Activated CD4-positive, alpha-beta memory T cell treated with anti-CD3 and anti-CD28 coated beads for 36 hours (primary cell): ENCODE measurements around the gene CHMP2A. TPM values are rescaled to one million over a fixed set of nuclear protein-coding genes. Genes with fewer than 3 reads are reported as not detected.
"Not testable (repeated sequence)": the region's sequence is repeated elsewhere in the genome, so short reads cannot be mapped to it uniquely, and the experiment has no call there.

ENCODE experiments used
- CTCF ChIA-PET: fragments of 350-600 bp; sonication (Branson Sonifier 250); formaldehyde crosslinking; loops from one replicate; lab custom pipeline; 2021; ENCODE audit warnings: antibody characterized with exemption, inconsistent platforms; lab: Charles Lee
- POLR2A ChIA-PET: fragments of 350-600 bp; sonication (Branson Sonifier 250); formaldehyde crosslinking; loops from one replicate; lab custom pipeline; 2021; ENCODE audit warnings: antibody characterized with exemption; lab: Charles Lee
- DNase-seq: peaks from one replicate; pipeline ENCODE4 v3.0.0-alpha.2; 2020
- H3K27ac Mint-ChIP-seq: one replicate; pipeline ENCODE4 v1.8.0; 2021; ENCODE audit warnings: mixed read lengths
- H3K27me3 Mint-ChIP-seq: one replicate; pipeline ENCODE4 v1.8.0; 2021; ENCODE audit warnings: mixed read lengths
- H3K36me3 Mint-ChIP-seq: one replicate; pipeline ENCODE4 v1.8.0; 2021; ENCODE audit warnings: mixed read lengths
- H3K4me1 Mint-ChIP-seq: one replicate; pipeline ENCODE4 v1.8.0; 2021; ENCODE audit warnings: low read depth, mixed read lengths
- H3K4me3 Mint-ChIP-seq: one replicate; pipeline ENCODE4 v1.8.0; 2021; ENCODE audit warnings: mild to moderate bottlenecking, mixed read lengths
- H3K9me3 Mint-ChIP-seq: one replicate; pipeline ENCODE4 v1.8.0; 2021; ENCODE audit warnings: mixed read lengths
- intact Hi-C: fragments of 100-400 bp; cut with micrococcal nuclease; formaldehyde crosslinking; loops from one replicate; pipeline ENCODE4 v1.15.1; 2023
- microRNA-seq: library from miRNA; unstranded; fragments of <30 nt; microRNA quantifications from one replicate; pipeline ENCODE4 v1.2.0, GENCODE V29; 2022; ENCODE audit warnings: borderline number of aligned reads, borderline microRNAs expressed, borderline replicate concordance
- total RNA-seq, 2 experiments: library from RNA; stranded (reverse); gene quantifications; one replicate each; pipeline ENCODE4 v1.2.3, GENCODE V29; 2021

The CHMP2A gene
- total RNA-seq, 2 experiments from 2014 or later, result 120 to 122 TPM

- Mint-ChIP-seq H3K4me1 (peaks cover 26% of the 10 kb centered on the region), H3K4me3 (peak overlapping the region; percentile 83), H3K27ac (peak overlapping the region; percentile 91), H3K36me3 (peaks cover 15% of the 10 kb centered on the region), H3K9me3 (no peaks in the 10 kb centered on the region), H3K27me3 (no peaks in the 10 kb centered on the region)
- POLR2A ChIA-PET, result interaction anchor here (0.6 to 1.5 kb wide), 7 partner anchors 18 to 67 kb away, joined by 3 to 14 read pairs (median 4); partner anchors contain the start of gene TRIM28
- CTCF ChIA-PET, result interaction anchor here (0.6 to 2.5 kb wide), 36 partner anchors 10 to 295 kb away, joined by 3 to 43 read pairs (median 4); partner anchors contain the start of genes CHMP2A, MZF1, RNF225 and TRIM28
- DNase-seq, result peak; percentile 98
- intact Hi-C loops, result loop anchor here (1.0 kb wide), 2 partner anchors 15 to 30 kb away; partner anchors contain the start of gene TRIM28
These were observed 41.0 kb downstream of the CHMP2A start for GRCh38 chr19:58513694-58514563.

GRCh38 chr19:58513213-58513693 lies 41.7 kb downstream of the CHMP2A start:
- POLR2A ChIA-PET, result interaction anchor here (0.6 to 1.5 kb wide), 7 partner anchors 17 to 68 kb away, joined by 3 to 14 read pairs (median 4); partner anchors contain the start of gene TRIM28
- intact Hi-C loops, result no loop called here
- no peak for DNase-seq
- H3K36me3 Mint-ChIP-seq, result peaks cover 15% of the 10 kb centered on the region
- no peaks in the 10 kb centered on the region for H3K9me3 Mint-ChIP-seq
- peak overlapping the region; percentile 83 for H3K4me3 Mint-ChIP-seq
- H3K27ac Mint-ChIP-seq, result peak overlapping the region; percentile 91
- no peaks in the 10 kb centered on the region for H3K27me3 Mint-ChIP-seq
- peaks cover 20% of the 10 kb centered on the region for H3K4me1 Mint-ChIP-seq
- CTCF ChIA-PET, result interaction anchor here (1.0 to 2.5 kb wide), 20 partner anchors 9 to 285 kb away, joined by 3 to 43 read pairs (median 4); partner anchors contain the start of genes CHMP2A, ZNF324B, ZNF497 and ZNF544

GRCh38 chr19:58511353-58512208 lies 43.3 kb downstream of the CHMP2A start, which contains the start of gene SLC27A5:
Gene SLC27A5, minus strand, starts transcription at chr19:58511992. Its CDS starts 37 bp downstream, at chr19:58511955.
- POLR2A ChIA-PET, result no interaction called here
- H3K27me3 Mint-ChIP-seq, result no peaks in the 10 kb centered on the region
- no peak for DNase-seq
- peaks cover 24% of the 10 kb centered on the region for H3K36me3 Mint-ChIP-seq
- H3K4me1 Mint-ChIP-seq, result peaks cover 16% of the 10 kb centered on the region
- no peak within 1 kb of the TSS for H3K27ac Mint-ChIP-seq
- intact Hi-C loops, result no loop called here
- CTCF ChIA-PET, result interaction anchor here (1.7 kb wide), 1 partner anchor 9 kb away, joined by 6 read pairs; the partner anchor contains the start of gene ZBTB45
- peaks cover 9% of the 10 kb centered on the region for H3K9me3 Mint-ChIP-seq
- peak within 1 kb of the TSS; percentile 6 for H3K4me3 Mint-ChIP-seq

GRCh38 chr19:58510084-58510862 lies 44.6 kb downstream of the CHMP2A start:
- intact Hi-C loops, result no loop called here
- Mint-ChIP-seq H3K4me3 (no peak overlapping the region), H3K9me3 (peaks cover 12% of the 10 kb centered on the region), H3K27me3 (no peaks in the 10 kb centered on the region), H3K36me3 (peaks cover 14% of the 10 kb centered on the region), H3K4me1 (peaks cover 6% of the 10 kb centered on the region), H3K27ac (no peak overlapping the region)
- ChIA-PET POLR2A (no interaction called here), CTCF (interaction anchor here (1.7 kb wide), 1 partner anchor 10 kb away, joined by 6 read pairs; the partner anchor contains the start of gene ZBTB45)
- DNase-seq, result no peak

DNA sequence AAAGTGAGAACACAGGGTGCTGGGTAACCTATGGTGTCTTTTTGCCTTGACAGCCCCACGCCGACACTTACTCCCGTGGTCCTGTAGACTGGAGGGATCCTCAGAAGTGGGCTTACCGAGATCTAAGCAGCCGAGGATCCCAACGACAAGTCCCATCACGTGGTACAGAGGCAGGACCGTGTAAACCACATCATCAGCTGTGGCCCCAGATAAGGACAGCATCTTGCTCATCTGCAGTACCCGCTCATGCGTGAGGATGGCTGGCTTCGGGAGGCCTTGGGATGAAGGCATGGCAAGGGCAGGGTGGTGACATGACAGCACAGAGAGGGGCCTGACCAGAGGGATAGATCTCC lies 45.2 kb downstream of the CHMP2A start:
- no peaks in the 10 kb centered on the region for H3K27me3 Mint-ChIP-seq
- ChIA-PET CTCF (interaction anchor here (1.1 kb wide), 1 partner anchor 10 kb away, joined by 4 read pairs; the partner anchor contains the start of gene ZBTB45), POLR2A (no interaction called here)
- H3K4me1 Mint-ChIP-seq, result peaks cover 3% of the 10 kb centered on the region
- H3K4me3 Mint-ChIP-seq, result no peak overlapping the region
- no peak overlapping the region for H3K27ac Mint-ChIP-seq
- no peak for DNase-seq
- peaks cover 11% of the 10 kb centered on the region for H3K36me3 Mint-ChIP-seq
- intact Hi-C loops, result no loop called here
- peaks cover 12% of the 10 kb centered on the region for H3K9me3 Mint-ChIP-seq

GRCh38 chr19:58507602-58508223 lies 47.2 kb downstream of the CHMP2A start:
- POLR2A ChIA-PET, H3K27ac Mint-ChIP-seq, CTCF ChIA-PET, DNase-seq, H3K36me3 Mint-ChIP-seq, intact Hi-C loops, H3K4me3 Mint-ChIP-seq, H3K27me3 Mint-ChIP-seq, H3K4me1 Mint-ChIP-seq: not testable (repeated sequence)
- H3K9me3 Mint-ChIP-seq, result peaks cover 12% of the 10 kb centered on the region

Small RNAs within 50 kb of the gene (microRNA-seq; reads per million reads assigned to microRNA genes)
- 1.2 reads per million for gene MIR6807

Other genes starting within 250 kb of the CHMP2A start
- 10 to 100 TPM; 37.1 to 42.3 TPM for gene ERVK3-1, start 249.7 kb downstream of the CHMP2A start, total RNA-seq
- 1 to 10 TPM; 3.1 to 3.3 TPM for gene ZSCAN22, start 228.1 kb downstream of the CHMP2A start, total RNA-seq
- 10 to 100 TPM in 1 of 2 experiments, 1 to 10 TPM in 1; 9.9 to 12.9 TPM for gene A1BG, start 201.6 kb downstream of the CHMP2A start, total RNA-seq
- gene ZNF497, start 192.4 kb downstream of the CHMP2A start, total RNA-seq, result under 1 TPM; 0.31 to 0.93 TPM
- gene ZNF837, start 174.1 kb downstream of the CHMP2A start, total RNA-seq, result 1 to 10 TPM; 2.1 to 2.4 TPM
- 1,000 to 10,000 TPM; 1,415 to 1,438 TPM for gene RPS5, start 167.8 kb downstream of the CHMP2A start, total RNA-seq
- under 1 TPM; 0.21 to 0.31 TPM for gene RNF225, start 159.4 kb downstream of the CHMP2A start, total RNA-seq
- gene ZNF584, start 146.5 kb downstream of the CHMP2A start, total RNA-seq, result 10 to 100 TPM in 1 of 2 experiments, 1 to 10 TPM in 1; 8.3 to 10.7 TPM
- 1 to 10 TPM; 3.1 to 3.6 TPM for gene ZNF132, start 115.0 kb downstream of the CHMP2A start, total RNA-seq
- 1 to 10 TPM; 7.7 to 7.8 TPM for gene ZNF324B, start 103.5 kb downstream of the CHMP2A start, total RNA-seq
- gene ZNF324, start 88.0 kb downstream of the CHMP2A start, total RNA-seq, result 1 to 10 TPM; 7.0 to 8.3 TPM
- gene ZNF446, start 78.8 kb downstream of the CHMP2A start, total RNA-seq, result 1 to 10 TPM; 6.4 to 7.5 TPM
- gene SLC27A5, start 43.1 kb downstream of the CHMP2A start, total RNA-seq, result 10 to 100 TPM; 16.7 to 17.0 TPM
- gene ZBTB45, start 35.3 kb downstream of the CHMP2A start, total RNA-seq, result 1 to 10 TPM; 9.9 to 10.0 TPM
- 100 to 1,000 TPM; 404 to 408 TPM for gene TRIM28, start 11.0 kb downstream of the CHMP2A start, total RNA-seq
- gene UBE2M, start 3.5 kb upstream of the CHMP2A start, total RNA-seq, result 100 to 1,000 TPM; 107 to 111 TPM
- 10 to 100 TPM; 13.3 to 14.4 TPM for gene MZF1, start 18.2 kb upstream of the CHMP2A start, total RNA-seq